Vagina (tissue), 2 donors: Measurements from ENCODE around the gene SUMO2.

Experiments used
- CTCF ChIP-seq, 3 experiments: fragments of 450-650 bp in 2 of 3; fragments of 200-600 bp in 1 of 3; sonication (generic) in 1 of 3; IDR thresholded peaks; one replicate each; pipeline ENCODE4 v1.5.1; 2017 to 2019; ENCODE audit warnings: antibody characterized with exemption in 3 of 3, mild to moderate bottlenecking in 2 of 3, moderate library complexity in 2 of 3
- POLR2A ChIP-seq, 2 donors: fragments of 450-650 bp; IDR thresholded peaks; one replicate each; pipeline ENCODE4 v1.6.1; 2017; ENCODE audit warnings: antibody characterized with exemption in 2 of 2, mild to moderate bottlenecking in 2 of 2, moderate library complexity in 2 of 2
- POLR2AphosphoS5 ChIP-seq, 2 donors: sonication (generic); formaldehyde crosslinking; IDR thresholded peaks; one replicate each; pipeline ENCODE4 v1.9.0; 2017; ENCODE audit warnings: antibody characterized with exemption in 2 of 2, mild to moderate bottlenecking in 2 of 2, low read depth in 1 of 2; ENCODE audit not compliant: insufficient read depth in 1 of 2

- TF ChIP-seq CTCF (IDR thresholded peaks at IDR 0.05) (no peak), POLR2AphosphoS5 (IDR thresholded peaks at IDR 0.05; ENCODE audit: insufficient read depth in 1 of 2, low read depth in 1 of 2) (no peak), POLR2A (IDR thresholded peaks at IDR 0.05) (no peak)
Measured at GRCh38 chr17:75152523-75152921, 30.2 kb downstream of the SUMO2 start.
